Neural progenitor cell (in vitro differentiated cells): ENCODE data around the gene ZNF81. TPM values are rescaled to one million over a fixed set of nuclear protein-coding genes. Genes with fewer than 3 reads are reported as not detected.

Experiments
- DNase-seq: peaks from one replicate; pipeline ENCODE4 v3.0.0-alpha.2; 2016; ENCODE audit warnings: low spot score
- H2AFZ ChIP-seq: fragments of 200-600 bp; sonication (generic); replicated peaks from 2 replicates; pipeline ENCODE4 v1.6.1; 2016; ENCODE audit warnings: antibody characterized with exemption
- H3F3A ChIP-seq: fragments of 200-600 bp; sonication (generic); 2 replicates; pipeline ENCODE4 v1.6.1; 2016; ENCODE audit warnings: antibody characterized with exemption, low read depth
- H3K27ac ChIP-seq: fragments of 200-600 bp; sonication (generic); 2 replicates; pipeline ENCODE4 v1.5.1; 2016; ENCODE audit warnings: mild to moderate bottlenecking
- H3K27me3 ChIP-seq: fragments of 200-600 bp; sonication (generic); 2 replicates; pipeline ENCODE4 v1.6.1; 2016; ENCODE audit warnings: mild to moderate bottlenecking, moderate library complexity
- H3K36me3 ChIP-seq: fragments of 200-600 bp; sonication (generic); 2 replicates; pipeline ENCODE4 v1.5.1; 2016
- H3K4me1 ChIP-seq: fragments of 200-600 bp; sonication (generic); 2 replicates; pipeline ENCODE4 v1.6.1; 2016; ENCODE audit warnings: mixed run types
- H3K4me2 ChIP-seq: fragments of 200-600 bp; sonication (generic); 2 replicates; pipeline ENCODE4 v1.6.1; 2016
- H3K4me3 ChIP-seq: fragments of 200-600 bp; sonication (generic); 2 replicates; pipeline ENCODE4 v1.5.1; 2016
- H3K79me2 ChIP-seq: fragments of 200-600 bp; sonication (generic); 2 replicates; pipeline ENCODE4 v1.6.1; 2016; ENCODE audit warnings: low read depth
- H3K9ac ChIP-seq: fragments of 200-600 bp; sonication (generic); 2 replicates; pipeline ENCODE4 v1.6.1; 2016
- H3K9me3 ChIP-seq: fragments of 200-600 bp; sonication (generic); 2 replicates; pipeline ENCODE4 v1.5.1; 2016; ENCODE audit warnings: low read depth
- H4K20me1 ChIP-seq: fragments of 200-600 bp; sonication (generic); 2 replicates; pipeline ENCODE4 v1.6.1; 2016; ENCODE audit warnings: low read depth
- H3K27ac Mint-ChIP-seq: 3 replicates; pipeline ENCODE4 v1.8.0; 2021; ENCODE audit warnings: mixed read lengths
- H3K27me3 Mint-ChIP-seq: 2 replicates; pipeline ENCODE4 v1.8.0; 2022; ENCODE audit warnings: low read depth, mild to moderate bottlenecking, inconsistent platforms, moderate library complexity, mixed read lengths; ENCODE audit not compliant: insufficient read depth
- H3K36me3 Mint-ChIP-seq: 3 replicates; pipeline ENCODE4 v1.8.0; 2021; ENCODE audit warnings: mixed read lengths
- H3K4me1 Mint-ChIP-seq: 3 replicates; pipeline ENCODE4 v1.8.0; 2021; ENCODE audit warnings: mixed read lengths
- H3K4me3 Mint-ChIP-seq: 3 replicates; pipeline ENCODE4 v1.8.0; 2021; ENCODE audit warnings: mild to moderate bottlenecking, moderate library complexity, mixed read lengths
- H3K9me3 Mint-ChIP-seq: 3 replicates; pipeline ENCODE4 v1.8.0; 2020; ENCODE audit warnings: mixed read lengths
- CTCF ChIP-seq: fragments of 200-600 bp; sonication (generic); IDR thresholded peaks from 2 replicates; pipeline ENCODE4 v1.5.1; 2017; ENCODE audit warnings: antibody characterized with exemption, mild to moderate bottlenecking
- EZH2 ChIP-seq: fragments of 200-600 bp; sonication (generic); IDR thresholded peaks from 2 replicates; pipeline ENCODE4 v1.6.1; 2017; ENCODE audit warnings: antibody characterized with exemption, mild to moderate bottlenecking, moderate library complexity
- EZH2phosphoT487 ChIP-seq: fragments of 200-600 bp; sonication (generic); IDR thresholded peaks from 2 replicates; pipeline ENCODE4 v1.6.1; 2017; ENCODE audit warnings: antibody characterized with exemption
- total RNA-seq: library from RNA; depleted of rRNA; stranded (reverse); fragments of >200 nt; gene quantifications from 2 replicates; pipeline ENCODE4 v1.2.3, GENCODE V29; 2015; ENCODE audit warnings: low replicate concordance

The ZNF81 gene
- total RNA-seq, 1 donor from 2014 or later: 5.1 TPM

GRCh38 chrX:47814851-47815250, 21.9 kb upstream of the ZNF81 start:
- peak; percentile 13 for DNase-seq
- peaks cover 5% of the 10 kb centered on the region for H3K9me3 Mint-ChIP-seq
- no peak overlapping the region for H3K4me2 ChIP-seq

GRCh38 chrX:47815901-47816845, 20.5 kb upstream of the ZNF81 start:
- Histone ChIP-seq H3K79me2 (no peaks in the 10 kb centered on the region), H3K36me3 (no peaks in the 10 kb centered on the region), H3K4me3 (no peak overlapping the region), H3K9me3 (peaks cover 2% of the 10 kb centered on the region), H3K27ac (no peak overlapping the region), H3F3A (no peaks in the 10 kb centered on the region), H3K9ac (no peak overlapping the region), H3K27me3 (no peaks in the 10 kb centered on the region), H2AFZ (no peak overlapping the region), H3K4me1 (no peaks in the 10 kb centered on the region), H4K20me1 (no peaks in the 10 kb centered on the region), H3K4me2 (no peak overlapping the region)
- no peak for TF ChIP-seq EZH2phosphoT487
- TF ChIP-seq CTCF: no peak
- no peak for TF ChIP-seq EZH2
- H3K27ac Mint-ChIP-seq: peak overlapping the region; percentile 68
- peaks cover 5% of the 10 kb centered on the region for H3K9me3 Mint-ChIP-seq
- no peak overlapping the region for H3K4me3 Mint-ChIP-seq
- H3K27me3 Mint-ChIP-seq: no peaks in the 10 kb centered on the region
- no peaks in the 10 kb centered on the region for H3K36me3 Mint-ChIP-seq
- no peaks in the 10 kb centered on the region for H3K4me1 Mint-ChIP-seq
- no peak for DNase-seq

More at GRCh38 chrX:47814851-47815250, 21.9 kb upstream of the ZNF81 start:
- Histone ChIP-seq H3K4me3 (no peak overlapping the region), H3K36me3 (no peaks in the 10 kb centered on the region), H3K27me3 (no peaks in the 10 kb centered on the region), H3K79me2 (no peaks in the 10 kb centered on the region), H4K20me1 (no peaks in the 10 kb centered on the region), H3K9ac (no peak overlapping the region), H3F3A (no peaks in the 10 kb centered on the region), H2AFZ (no peak overlapping the region), H3K27ac (no peak overlapping the region), H3K9me3 (peaks cover 4% of the 10 kb centered on the region), H3K4me1 (no peaks in the 10 kb centered on the region)
- no peak for TF ChIP-seq CTCF
- no peak for TF ChIP-seq EZH2
- no peak for TF ChIP-seq EZH2phosphoT487
- no peak overlapping the region for H3K4me3 Mint-ChIP-seq
- no peaks in the 10 kb centered on the region for H3K4me1 Mint-ChIP-seq
- H3K36me3 Mint-ChIP-seq: no peaks in the 10 kb centered on the region
- no peak overlapping the region for H3K27ac Mint-ChIP-seq
- no peaks in the 10 kb centered on the region for H3K27me3 Mint-ChIP-seq

GRCh38 chrX:47817421-47817820, 19.3 kb upstream of the ZNF81 start:
- H3K4me1 ChIP-seq: no peaks in the 10 kb centered on the region
- no peaks in the 10 kb centered on the region for H3K36me3 Mint-ChIP-seq
- no peak for TF ChIP-seq EZH2phosphoT487
- TF ChIP-seq EZH2: no peak
- no peak for TF ChIP-seq CTCF
- H3F3A ChIP-seq: no peaks in the 10 kb centered on the region
- no peak overlapping the region for H3K4me3 ChIP-seq
- H3K9me3 ChIP-seq: no peaks in the 10 kb centered on the region
- H3K4me3 Mint-ChIP-seq: no peak overlapping the region
- H3K4me2 ChIP-seq: no peak overlapping the region
- H4K20me1 ChIP-seq: no peaks in the 10 kb centered on the region
- H3K27ac ChIP-seq: no peak overlapping the region
- no peaks in the 10 kb centered on the region for H3K4me1 Mint-ChIP-seq
- no peak for DNase-seq
- H3K27ac Mint-ChIP-seq: no peak overlapping the region
- no peak overlapping the region for H3K9ac ChIP-seq
- H3K79me2 ChIP-seq: no peaks in the 10 kb centered on the region
- no peak overlapping the region for H2AFZ ChIP-seq
- no peaks in the 10 kb centered on the region for H3K27me3 Mint-ChIP-seq
- peaks cover 5% of the 10 kb centered on the region for H3K9me3 Mint-ChIP-seq
- no peaks in the 10 kb centered on the region for H3K36me3 ChIP-seq
- H3K27me3 ChIP-seq: no peaks in the 10 kb centered on the region
